RWPE1 (cell line): ENCODE results near the gene MLIP.

ENCODE experiments used
- CTCF ChIA-PET: fragments of 350-600 bp; sonication (Branson Sonifier 250); formaldehyde crosslinking; extraction: SDS; loops from one replicate; lab custom pipeline; 2021; lab: Yijun Ruan, JAX
- POLR2A ChIA-PET: fragments of 400-600 bp; formaldehyde crosslinking; extraction: SDS; loops from one replicate; lab custom pipeline; 2020; ENCODE audit warnings: antibody characterized with exemption; ENCODE audit not compliant: low non-redundant PET; lab: Yijun Ruan, JAX
- DNase-seq: peaks from one replicate; pipeline ENCODE4 v3.0.0; 2012; ENCODE audit warnings: low spot score
- H3K27ac ChIP-seq: fragments of 450-650 bp; 2 replicates; pipeline ENCODE4 v1.5.1; 2017
- TF ChIP-seq, protein P1 (sequence below): fragments of 450-650 bp; conservative IDR thresholded peaks from 2 replicates; pipeline ENCODE4 v1.5.1; 2017; ENCODE audit warnings: low read depth, mild to moderate bottlenecking

MLIP gene

GRCh38 chr6:54232703-54233102 is 121.5 kb downstream of the MLIP start:
- H3K27ac ChIP-seq = no peak overlapping the region
- ChIA-PET CTCF (interaction anchor here (0.7 kb wide), 1 partner anchor 127 kb away, joined by 4 read pairs; no protein-coding TSS in a partner anchor), POLR2A (no interaction called here)
- TF ChIP-seq, protein P1, sequence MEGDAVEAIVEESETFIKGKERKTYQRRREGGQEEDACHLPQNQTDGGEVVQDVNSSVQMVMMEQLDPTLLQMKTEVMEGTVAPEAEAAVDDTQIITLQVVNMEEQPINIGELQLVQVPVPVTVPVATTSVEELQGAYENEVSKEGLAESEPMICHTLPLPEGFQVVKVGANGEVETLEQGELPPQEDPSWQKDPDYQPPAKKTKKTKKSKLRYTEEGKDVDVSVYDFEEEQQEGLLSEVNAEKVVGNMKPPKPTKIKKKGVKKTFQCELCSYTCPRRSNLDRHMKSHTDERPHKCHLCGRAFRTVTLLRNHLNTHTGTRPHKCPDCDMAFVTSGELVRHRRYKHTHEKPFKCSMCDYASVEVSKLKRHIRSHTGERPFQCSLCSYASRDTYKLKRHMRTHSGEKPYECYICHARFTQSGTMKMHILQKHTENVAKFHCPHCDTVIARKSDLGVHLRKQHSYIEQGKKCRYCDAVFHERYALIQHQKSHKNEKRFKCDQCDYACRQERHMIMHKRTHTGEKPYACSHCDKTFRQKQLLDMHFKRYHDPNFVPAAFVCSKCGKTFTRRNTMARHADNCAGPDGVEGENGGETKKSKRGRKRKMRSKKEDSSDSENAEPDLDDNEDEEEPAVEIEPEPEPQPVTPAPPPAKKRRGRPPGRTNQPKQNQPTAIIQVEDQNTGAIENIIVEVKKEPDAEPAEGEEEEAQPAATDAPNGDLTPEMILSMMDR = no peak
- no peak for DNase-seq

DNA sequence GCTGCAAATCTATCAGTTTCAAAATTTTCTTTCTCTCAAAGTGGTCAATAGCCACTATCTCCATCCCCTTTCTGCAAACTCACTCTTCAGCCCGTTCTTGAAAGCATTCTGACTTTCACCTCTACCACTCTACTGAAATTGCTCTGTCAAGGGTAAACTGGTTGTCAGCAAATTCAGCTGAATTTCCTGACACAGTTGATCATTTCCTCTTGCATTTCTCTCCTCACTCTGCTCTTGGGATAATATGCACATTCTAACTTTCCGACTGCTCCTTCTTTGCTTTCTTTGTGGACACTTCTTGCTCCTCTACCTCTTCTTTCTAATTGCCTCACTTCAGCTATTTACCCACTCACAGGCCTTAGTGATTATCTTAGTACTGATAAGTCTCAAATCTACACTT is 123.3 kb downstream of the MLIP start:
- DNase-seq = no peak
- TF ChIP-seq, protein P1 = no peak
- ChIA-PET POLR2A (no interaction called here), CTCF (no interaction called here)
- no peak overlapping the region for H3K27ac ChIP-seq

- DNase-seq = no peak
- CTCF ChIA-PET = no interaction called here
- POLR2A ChIA-PET = no interaction called here
- TF ChIP-seq, protein P1 = no peak
- no peak overlapping the region for H3K27ac ChIP-seq
Observed at GRCh38 chr6:54236984-54237383, 125.7 kb downstream of the MLIP start.

DNA sequence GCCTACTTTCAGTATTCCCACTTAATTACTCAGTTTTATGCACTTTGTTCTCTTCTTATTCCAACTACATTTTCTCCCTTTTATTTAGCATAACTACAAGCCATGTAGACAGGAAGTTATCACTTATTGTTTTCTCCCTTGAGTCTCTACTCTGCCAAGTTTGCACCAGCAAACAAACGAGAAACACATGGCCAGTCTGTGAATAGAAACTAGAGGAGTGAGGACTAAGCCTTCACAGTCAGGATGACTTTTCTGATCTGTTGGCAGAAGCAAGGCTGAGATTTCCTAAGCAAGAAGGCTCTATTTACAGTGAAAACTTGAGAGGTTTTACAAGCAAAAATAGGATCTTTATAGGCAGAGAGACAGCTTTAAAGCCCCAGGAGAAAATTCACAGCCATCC is 127.2 kb downstream of the MLIP start:
- TF ChIP-seq, protein P1 = no peak
- no peak for DNase-seq
- CTCF ChIA-PET = interaction anchor here (0.6 kb wide), 1 partner anchor 54 kb away, joined by 3 read pairs; no protein-coding TSS in a partner anchor
- POLR2A ChIA-PET = no interaction called here
- H3K27ac ChIP-seq = no peak overlapping the region

DNA sequence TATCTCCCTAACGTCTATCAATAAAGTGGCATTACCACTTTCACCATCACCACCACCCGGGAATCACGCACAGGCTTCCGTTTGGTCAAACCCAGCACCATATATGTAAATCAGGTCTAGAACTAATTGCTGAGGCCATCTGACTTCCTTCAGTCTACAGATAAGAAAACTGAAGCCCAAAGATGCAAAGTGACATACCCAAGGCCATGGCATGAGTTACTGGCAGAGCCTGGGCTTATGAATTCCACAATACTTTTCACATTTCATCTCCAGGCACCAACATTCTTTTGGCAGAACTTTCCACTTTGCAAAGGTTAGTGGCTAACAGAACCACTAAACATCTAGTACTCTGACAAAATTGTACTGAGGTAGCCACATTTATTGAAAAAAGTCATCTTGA is 132.5 kb downstream of the MLIP start:
- H3K27ac ChIP-seq = no peak overlapping the region
- POLR2A ChIA-PET = no interaction called here
- CTCF ChIA-PET = interaction anchor here (0.5 to 2.5 kb wide), 11 partner anchors 14 to 518 kb away, joined by 3 to 22 read pairs (median 3); no protein-coding TSS in a partner anchor
- no peak for DNase-seq
- TF ChIP-seq, protein P1 = no peak

DNA sequence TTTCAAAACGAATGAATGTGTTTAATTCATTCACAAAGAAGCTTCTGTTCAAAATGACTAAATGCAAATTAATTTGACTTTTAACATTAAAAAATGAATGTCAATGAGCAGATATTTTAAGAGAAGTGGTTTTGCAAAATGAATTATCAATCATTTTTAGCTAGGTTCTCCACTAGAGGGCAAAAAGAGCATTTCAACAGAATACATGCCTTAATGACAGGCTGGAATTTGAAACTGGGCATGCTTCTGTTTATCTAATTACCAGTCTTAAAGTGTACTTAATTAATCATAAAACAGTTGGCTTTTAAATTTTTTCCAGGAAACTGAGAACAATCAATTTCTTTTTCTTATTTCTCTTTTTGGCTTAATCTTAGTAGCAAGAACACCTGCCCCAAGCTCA is 133.2 kb downstream of the MLIP start:
- no peak overlapping the region for H3K27ac ChIP-seq
- POLR2A ChIA-PET = interaction anchor here (0.7 kb wide), 1 partner anchor 9 kb away, joined by 3 read pairs; no protein-coding TSS in a partner anchor
- TF ChIP-seq, protein P1 = peak; percentile 62
- peak; percentile 26 for DNase-seq
- CTCF ChIA-PET = interaction anchor here (0.5 to 2.5 kb wide), 16 partner anchors 13 to 930 kb away, joined by 3 to 22 read pairs (median 3); no protein-coding TSS in a partner anchor
